Skeletal muscle tissue (tissue), 4 donors: ENCODE results near the gene RPS27A. TPM values are rescaled to one million over a fixed set of nuclear protein-coding genes. Genes with fewer than 3 reads are reported as not detected.
A peak's percentile ranks its signal among the peaks of the same experiment; 100 is the strongest.
"Not testable (repeated sequence)": the region's sequence is repeated elsewhere in the genome, so short reads cannot be mapped to it uniquely, and the experiment has no call there.

ENCODE experiments used
- H3K27ac ChIP-seq: one replicate; pipeline ENCODE4 v1.7.0; 2013; ENCODE audit warnings: mild to moderate bottlenecking, low read depth, low read length, inconsistent platforms
- H3K27me3 ChIP-seq, 3 donors: one replicate each; pipeline ENCODE4 v1.7.0; 2013; ENCODE audit warnings: low read length in 3 of 3; ENCODE audit not compliant: control insufficient read depth in 3 of 3, insufficient read depth in 3 of 3
- H3K36me3 ChIP-seq, 3 donors: one replicate each; pipeline ENCODE4 v1.7.0; 2013; ENCODE audit warnings: low read length in 3 of 3; ENCODE audit not compliant: control insufficient read depth in 3 of 3, insufficient read depth in 3 of 3
- H3K4me1 ChIP-seq, 3 donors: one replicate each; pipeline ENCODE4 v1.7.0; 2013; ENCODE audit warnings: low read length in 3 of 3, mild to moderate bottlenecking in 3 of 3; ENCODE audit not compliant: control insufficient read depth in 3 of 3, insufficient read depth in 3 of 3
- H3K4me3 ChIP-seq, 3 donors: one replicate each; pipeline ENCODE4 v1.7.0; 2013; ENCODE audit warnings: low read length in 3 of 3
- H3K9ac ChIP-seq, 3 donors: one replicate each; pipeline ENCODE4 v1.7.0; 2013; ENCODE audit warnings: low read length in 3 of 3, mild to moderate bottlenecking in 3 of 3, moderate library complexity in 2 of 3, low read depth in 1 of 3
- H3K9me3 ChIP-seq, 3 donors: one replicate each; pipeline ENCODE4 v1.7.0; 2013; ENCODE audit warnings: low read length in 3 of 3; ENCODE audit not compliant: control insufficient read depth in 3 of 3
- total RNA-seq: library from RNA; depleted of rRNA; stranded (reverse); fragments of >200 nt; gene quantifications from one replicate; pipeline ENCODE4 v1.2.3, GENCODE V29; 2014
- donor health status: Osteomylitis.

RPS27A gene
- total RNA-seq, 1 donor from 2014 or later: 1,291 TPM

DNA sequence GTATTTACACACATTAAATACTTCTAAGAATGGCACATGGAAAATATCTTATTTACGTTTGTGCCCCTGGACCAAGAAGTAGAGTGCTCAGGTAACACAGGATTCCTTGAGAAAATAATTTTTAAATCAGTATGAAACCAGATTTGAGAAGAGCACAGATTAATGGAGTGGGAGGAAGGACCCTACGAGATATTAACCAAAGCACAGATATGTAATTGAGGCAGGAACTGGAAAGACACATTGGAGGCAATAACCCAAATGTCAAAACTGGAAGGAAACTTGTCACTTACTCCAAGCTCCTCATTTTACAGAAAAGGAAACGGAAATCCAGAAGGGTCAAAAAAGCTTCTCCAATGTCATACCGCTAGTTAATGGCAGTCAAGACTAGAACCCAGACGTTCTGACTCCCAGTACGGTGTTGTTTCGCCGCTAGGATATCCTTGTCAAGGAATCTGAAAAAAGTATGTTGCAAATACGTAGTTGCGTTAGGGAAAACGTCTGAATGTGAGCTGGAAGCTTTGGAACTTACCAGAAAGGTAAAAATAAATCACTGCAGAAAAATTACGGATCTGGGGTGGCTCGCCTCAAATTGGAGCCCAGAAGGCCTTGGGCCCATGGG, 35.9 kb downstream of the RPS27A start:
- Histone ChIP-seq H3K36me3 (peaks cover 9 to 23% (median 16%) of the 10 kb centered on the region in 3 donors), H3K27ac (peak overlapping the region; percentile 83), H3K9ac (peak overlapping the region; percentile 88 to 98 (median 96)), H3K4me1 (peaks cover 0 to 14% (median 11%) of the 10 kb centered on the region in 3 donors), H3K9me3 (no peaks in the 10 kb centered on the region), H3K4me3 (peak overlapping the region; percentile 87 to 100 (median 98)), H3K27me3 (no peaks in the 10 kb centered on the region)

DNA sequence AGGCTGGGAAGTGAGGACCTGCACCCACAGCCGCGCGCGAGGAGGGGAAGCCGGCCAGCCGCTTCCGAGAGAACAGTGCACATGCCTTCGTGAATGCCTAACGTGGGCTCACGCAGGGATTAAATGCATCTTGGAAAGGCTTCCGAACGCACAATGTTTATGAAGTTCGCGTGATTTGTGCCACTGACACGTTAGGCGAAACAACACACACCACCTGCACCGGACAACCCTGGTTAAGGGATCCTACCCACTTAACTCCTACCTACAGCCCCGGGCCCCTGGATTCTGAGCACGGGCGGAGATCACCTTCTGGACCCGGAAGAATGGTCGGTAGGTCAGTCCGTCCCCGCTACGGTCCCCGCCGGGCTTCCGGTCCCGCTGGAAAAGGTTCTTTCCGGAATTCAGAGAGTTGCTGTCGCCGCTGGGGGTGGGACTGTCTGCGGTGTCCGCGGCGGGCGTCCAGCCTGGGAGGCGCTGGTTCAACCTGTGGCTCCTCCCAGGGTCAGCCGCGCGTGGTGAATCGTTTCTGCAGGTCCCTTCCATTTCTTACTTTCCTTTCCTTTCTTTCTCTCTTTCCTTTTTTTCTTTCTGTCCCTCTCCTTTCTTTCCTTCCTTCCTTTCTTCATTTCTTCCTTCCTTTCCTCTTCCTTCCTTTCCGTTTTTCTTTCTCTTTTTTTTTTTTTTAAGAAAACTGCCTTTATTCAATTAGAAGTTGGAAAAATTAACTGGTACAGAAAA, 36.6 kb downstream of the RPS27A start, which contains the start of gene MTIF2:
Gene MTIF2 (minus strand): TSS at position 325 of the 738 bp plus-strand sequence. CDS start 5,373 bp downstream, outside the sequence.
- peaks cover 0 to 14% (median 11%) of the 10 kb centered on the region in 3 donors for H3K4me1 ChIP-seq
- peaks cover 5 to 16% (median 9%) of the 10 kb centered on the region in 3 donors for H3K36me3 ChIP-seq
- H3K4me3 ChIP-seq: peak within 1 kb of the TSS; percentile 87 to 100 (median 98)
- peak within 1 kb of the TSS; percentile 88 to 98 (median 96) for H3K9ac ChIP-seq
- H3K9me3 ChIP-seq: no peaks in the 10 kb centered on the region
- H3K27me3 ChIP-seq: no peaks in the 10 kb centered on the region
- peak within 1 kb of the TSS; percentile 83 for H3K27ac ChIP-seq

DNA sequence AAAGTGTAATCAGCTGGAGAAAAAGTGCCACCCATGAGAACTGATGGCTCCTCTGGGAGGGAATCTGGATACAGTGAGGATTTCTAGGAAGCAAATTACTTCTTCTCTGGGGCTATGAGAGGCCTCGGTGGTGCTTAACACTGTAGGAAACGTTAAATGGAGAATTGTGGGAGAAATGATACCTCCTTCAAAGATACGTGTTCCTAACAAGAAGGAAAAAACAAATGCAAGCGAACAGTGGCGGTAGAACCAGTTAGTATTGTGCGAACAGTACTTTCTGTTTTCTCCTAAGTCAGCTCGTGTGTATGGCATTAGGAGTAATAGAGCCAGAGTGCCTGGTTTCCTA, 37.1 kb downstream of the RPS27A start:
- H3K9me3 ChIP-seq: no peaks in the 10 kb centered on the region
- peaks cover 0 to 14% (median 11%) of the 10 kb centered on the region in 3 donors for H3K4me1 ChIP-seq
- H3K9ac ChIP-seq: peak overlapping the region; percentile 88 to 98 (median 89)
- H3K27ac ChIP-seq: peak overlapping the region; percentile 83
- H3K27me3 ChIP-seq: no peaks in the 10 kb centered on the region
- H3K36me3 ChIP-seq: peaks cover 5 to 11% (median 6%) of the 10 kb centered on the region in 3 donors
- peak overlapping the region; percentile 87 to 100 (median 98) for H3K4me3 ChIP-seq

DNA sequence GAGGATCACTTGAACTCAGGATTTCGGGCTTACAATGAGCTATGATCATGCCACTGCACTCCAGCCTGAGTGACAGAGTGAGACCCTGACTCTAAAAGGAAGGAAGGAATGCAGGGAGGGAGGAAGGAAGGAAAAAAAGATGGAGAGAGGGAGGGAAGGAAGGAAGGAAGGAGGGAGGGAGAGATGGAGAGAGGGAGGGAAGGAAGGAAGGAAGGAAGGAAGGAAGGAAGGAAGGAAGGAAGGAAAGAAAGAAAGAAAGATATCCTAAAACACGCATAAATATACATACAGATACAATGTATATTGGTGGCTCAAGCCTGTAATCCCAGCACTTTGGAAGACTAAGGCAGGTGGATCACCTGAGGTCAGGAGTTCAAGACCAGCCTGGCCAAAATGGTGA, 41.9 kb downstream of the RPS27A start:
- H3K4me1 ChIP-seq, H3K36me3 ChIP-seq, H3K9me3 ChIP-seq, H3K9ac ChIP-seq, H3K4me3 ChIP-seq, H3K27ac ChIP-seq, H3K27me3 ChIP-seq: not testable (repeated sequence)

DNA sequence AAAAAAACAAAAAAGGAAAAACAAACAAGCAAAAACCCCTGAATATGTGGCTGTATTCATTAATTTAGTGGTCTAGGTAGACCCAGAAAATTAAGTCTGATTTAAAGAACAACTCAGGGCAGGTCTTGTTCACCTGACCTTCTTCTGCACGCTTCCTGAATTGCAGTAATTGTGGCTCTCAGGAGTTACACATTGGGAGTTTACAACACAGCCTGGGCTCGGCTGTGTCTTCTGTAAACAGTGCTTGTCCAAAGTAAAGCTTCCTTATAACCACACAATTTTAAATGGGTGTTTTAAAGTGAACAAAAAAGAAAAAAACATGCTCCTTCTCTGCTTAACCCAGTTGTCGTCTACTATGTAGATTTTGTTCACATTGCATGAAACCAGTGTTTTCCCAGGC, 44.8 kb downstream of the RPS27A start:
- Histone ChIP-seq H3K4me3 (no peak overlapping the region), H3K27me3 (no peaks in the 10 kb centered on the region), H3K27ac (no peak overlapping the region), H3K4me1 (peaks cover 0 to 4% (median 4%) of the 10 kb centered on the region in 3 donors), H3K9ac (no peak overlapping the region), H3K36me3 (no peaks in the 10 kb centered on the region), H3K9me3 (no peaks in the 10 kb centered on the region)

DNA sequence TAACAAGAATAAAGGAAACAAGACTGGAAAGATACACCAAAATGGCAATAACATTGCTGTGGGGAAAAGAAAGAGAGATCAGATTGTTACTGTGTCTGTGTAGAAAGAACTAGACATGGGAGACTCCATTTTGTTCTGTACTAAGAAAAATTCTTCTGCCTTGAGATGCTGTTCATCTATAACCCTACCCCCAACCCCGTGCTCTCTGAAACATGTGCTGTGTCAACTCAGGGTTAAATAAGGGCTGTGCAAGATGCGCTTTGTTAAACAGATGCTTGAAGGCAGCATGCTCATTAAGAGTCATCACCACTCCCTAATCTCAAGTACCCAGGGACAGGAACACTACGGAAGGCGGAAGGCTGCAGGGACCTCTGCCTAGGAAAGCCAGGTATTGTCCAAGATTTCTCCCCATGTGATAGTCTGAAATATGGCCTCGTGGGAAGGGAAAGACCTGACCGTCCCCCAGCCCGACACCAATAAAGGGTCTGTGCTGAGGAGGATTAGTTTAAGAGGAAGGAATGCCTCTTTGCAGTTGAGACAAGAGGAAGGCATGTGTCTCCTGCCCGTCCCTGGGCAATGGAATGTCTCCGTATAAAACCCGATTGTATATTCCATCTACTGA, 46.8 kb downstream of the RPS27A start:
- not testable (repeated sequence) for H3K4me3 ChIP-seq, H3K9ac ChIP-seq, H3K9me3 ChIP-seq, H3K27ac ChIP-seq, H3K36me3 ChIP-seq, H3K27me3 ChIP-seq
- H3K4me1 ChIP-seq: peaks cover 8 to 12% (median 11%) of the 10 kb centered on the region in 3 donors

DNA sequence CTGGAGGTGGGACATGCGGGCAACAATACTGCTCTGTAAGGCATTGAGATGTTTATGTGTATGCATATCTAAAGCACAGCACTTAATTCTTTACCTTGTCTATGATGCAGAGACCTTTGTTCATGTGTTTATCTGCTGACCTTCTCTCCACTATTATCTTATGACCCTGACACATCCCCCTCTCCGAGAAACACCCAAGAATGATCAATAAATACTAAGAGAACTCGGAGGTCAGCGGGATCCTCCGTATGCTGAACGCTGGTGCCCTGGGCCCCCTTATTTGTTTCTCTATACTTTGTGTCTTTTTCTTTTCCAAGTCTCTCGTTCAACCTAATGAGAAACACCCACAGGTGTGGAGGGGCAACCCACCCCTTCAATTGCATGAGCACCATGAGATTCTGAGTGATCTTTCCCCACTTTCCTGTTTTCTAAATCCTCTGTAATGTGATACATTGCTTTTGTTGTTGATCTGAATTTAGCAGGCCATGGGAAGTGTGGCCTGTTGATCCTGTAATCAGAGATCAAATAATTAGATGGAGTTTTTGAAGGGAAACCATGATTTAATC, 47.5 kb downstream of the RPS27A start:
- H3K27me3 ChIP-seq, H3K9me3 ChIP-seq, H3K27ac ChIP-seq, H3K36me3 ChIP-seq, H3K4me3 ChIP-seq, H3K9ac ChIP-seq: not testable (repeated sequence)
- peaks cover 8 to 12% (median 11%) of the 10 kb centered on the region in 3 donors for H3K4me1 ChIP-seq

DNA sequence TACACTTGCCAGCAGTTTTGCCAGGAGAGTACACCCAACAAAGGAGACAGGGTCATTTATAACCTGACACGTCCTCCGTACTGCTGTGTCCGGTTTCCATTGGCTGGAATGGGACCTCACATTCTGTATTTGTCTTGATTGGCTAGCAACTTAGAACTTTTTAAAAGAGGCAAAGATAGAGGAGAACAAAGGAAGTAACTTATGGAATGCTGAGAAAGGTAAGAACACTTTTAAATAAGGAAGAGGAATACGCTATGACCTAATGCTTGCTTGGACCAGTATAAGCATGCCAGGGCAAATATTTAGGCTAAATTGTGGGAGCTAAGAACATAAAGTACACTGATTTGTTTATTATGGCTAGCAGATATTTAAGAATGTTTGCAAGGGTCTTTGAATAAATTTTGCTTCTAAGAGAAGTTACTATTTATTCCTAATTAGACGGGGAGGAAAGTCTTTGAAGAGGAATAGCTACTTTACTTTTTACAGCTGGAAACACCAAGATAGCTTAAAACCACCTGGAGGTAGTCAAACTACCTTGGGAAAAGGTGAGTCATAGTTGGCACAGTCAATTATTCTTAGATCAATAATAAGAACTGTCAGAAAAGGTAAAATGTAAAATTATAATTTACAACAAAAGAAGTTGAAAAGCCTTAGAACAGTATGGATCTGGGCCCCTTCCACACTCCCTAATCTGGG, 48.5 kb downstream of the RPS27A start:
- not testable (repeated sequence) for H3K4me3 ChIP-seq

DNA sequence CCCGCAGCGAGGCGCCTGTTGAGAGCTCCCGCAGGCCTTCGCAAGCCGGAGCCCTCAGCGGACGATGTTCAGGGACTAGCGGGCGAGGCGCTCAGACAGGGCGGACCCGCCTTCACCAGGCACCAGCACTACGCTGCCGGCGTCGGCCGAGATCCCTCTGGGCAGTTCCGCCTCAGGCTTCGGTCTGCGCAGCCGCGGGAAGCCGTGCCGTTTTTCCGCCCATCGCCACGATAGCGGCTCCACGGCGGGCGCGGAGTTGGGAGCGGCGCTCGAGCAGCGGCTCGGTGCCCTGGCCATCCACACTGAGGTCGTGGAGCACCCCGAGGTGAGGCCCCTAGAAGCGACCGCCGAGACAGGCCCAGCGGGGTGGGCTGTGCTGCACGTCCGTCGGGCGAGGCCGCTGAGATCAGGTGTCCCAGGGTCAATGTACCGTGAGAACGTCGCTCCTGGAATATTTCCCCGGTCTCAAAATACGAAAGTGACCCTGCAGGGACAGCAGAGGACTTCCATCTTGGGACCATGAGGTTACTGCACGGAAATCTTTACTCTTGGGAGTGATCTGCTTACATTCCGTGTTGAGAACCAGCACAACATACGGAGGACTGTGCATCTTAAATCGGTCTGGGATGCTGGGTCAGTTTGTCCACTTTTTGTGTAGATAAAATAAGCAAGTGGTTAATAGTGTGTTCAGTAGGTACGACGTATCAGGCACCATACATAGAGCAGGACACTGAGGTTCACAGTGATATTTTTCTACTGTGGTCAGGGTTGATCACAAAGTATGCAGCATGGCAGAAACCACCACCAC, 49.8 kb downstream of the RPS27A start:
- Histone ChIP-seq H3K4me1 (peaks cover 8 to 12% (median 11%) of the 10 kb centered on the region in 3 donors), H3K27me3 (no peaks in the 10 kb centered on the region), H3K9ac (peak overlapping the region; percentile 86 to 93 (median 92)), H3K4me3 (peak overlapping the region; percentile 86 to 95 (median 91)), H3K9me3 (no peaks in the 10 kb centered on the region), H3K27ac (peak overlapping the region; percentile 90), H3K36me3 (no peaks in the 10 kb centered on the region)

More for the DNA sequence above, 48.5 kb downstream of the RPS27A start:
- not testable (repeated sequence) for H3K9me3 ChIP-seq, H3K27ac ChIP-seq, H3K9ac ChIP-seq, H3K36me3 ChIP-seq, H3K27me3 ChIP-seq
- peaks cover 8 to 12% (median 11%) of the 10 kb centered on the region in 3 donors for H3K4me1 ChIP-seq
